B cell (primary cell): ENCODE data around the gene GADD45B. TPM values are rescaled to one million over a fixed set of nuclear protein-coding genes. Genes with fewer than 3 reads are reported as not detected.
A peak's percentile ranks its signal among the peaks of the same experiment; 100 is the strongest.

Experiments
- ATAC-seq: fragments of 200-7000 bp; cut with Tn5 transposase; one replicate; pipeline ENCODE4 v1.10.0; 2021; ENCODE audit warnings: low read depth, mild to moderate bottlenecking, moderate number of reproducible peaks, moderate library complexity
- CTCF ChIA-PET: fragments of 350-600 bp; sonication (Branson Sonifier 250); formaldehyde crosslinking; loops from one replicate; lab custom pipeline; 2021; ENCODE audit warnings: antibody characterized with exemption, inconsistent platforms; lab: Charles Lee
- POLR2A ChIA-PET: fragments of 350-600 bp; sonication (Branson Sonifier 250); formaldehyde crosslinking; loops from one replicate; lab custom pipeline; 2021; ENCODE audit warnings: antibody characterized with exemption; lab: Charles Lee
- DNase-seq: peaks from one replicate; pipeline ENCODE4 v3.0.0; 2013
- H2AFZ ChIP-seq: 2 replicates; pipeline ENCODE4 v1.6.1; 2012; ENCODE audit warnings: mild to moderate bottlenecking, low read depth, low read length; ENCODE audit not compliant: insufficient read depth, poor library complexity, severe bottlenecking
- H3K27ac ChIP-seq, 2 donors: 1 replicate in 1 of 2; 2 replicates in 1 of 2; pipeline ENCODE4 v1.5.1; 2012 to 2013; ENCODE audit warnings: low read length in 2 of 2, mild to moderate bottlenecking in 2 of 2, moderate library complexity in 1 of 2
- H3K27me3 ChIP-seq, 4 experiments: fragments of 200-600 bp in 1 of 4; sonication (generic) in 1 of 4; replicated peaks in 1 of 4; 1 replicate in 2 of 4; 2 replicates in 2 of 4; pipeline versions ENCODE4 v1.6.1 to v1.7.0; 2013 to 2016; ENCODE audit warnings: low read length in 3 of 4, mild to moderate bottlenecking in 2 of 4, mixed read lengths in 1 of 4, moderate library complexity in 1 of 4; ENCODE audit not compliant: insufficient read depth in 4 of 4, control insufficient read depth in 3 of 4; ENCODE audit errors: control extremely low read depth in 1 of 4
- H3K36me3 ChIP-seq, 2 experiments: replicated peaks in 1 of 2; 1 replicate in 1 of 2; 2 replicates in 1 of 2; pipeline versions ENCODE4 v1.6.1 to v1.7.1; 2013; ENCODE audit warnings: low read length in 1 of 2; ENCODE audit not compliant: insufficient read depth in 2 of 2, control insufficient read depth in 1 of 2; ENCODE audit errors: control extremely low read depth in 1 of 2, extremely low read depth in 1 of 2
- H3K4me1 ChIP-seq, 2 donors: fragments of 200-600 bp in 1 of 2; sonication (generic) in 1 of 2; 1 replicate in 1 of 2; 2 replicates in 1 of 2; pipeline versions ENCODE4 v1.5.1 to v1.6.1; 2013 to 2017; ENCODE audit warnings: low read length in 2 of 2; ENCODE audit not compliant: control insufficient read depth in 2 of 2, insufficient read depth in 2 of 2
- H3K4me2 ChIP-seq: replicated peaks from 2 replicates; pipeline ENCODE3; 2012; ENCODE audit warnings: mild to moderate bottlenecking, low read depth, low read length; ENCODE audit not compliant: poor library complexity, severe bottlenecking
- H3K4me3 ChIP-seq, 5 experiments: fragments of 200-600 bp in 1 of 5; sonication (generic) in 1 of 5; 1 replicate in 3 of 5; 2 replicates in 2 of 5; pipeline versions ENCODE4 v1.5.1 to v1.7.0; 2011 to 2016; ENCODE audit warnings: low read length in 4 of 5, mild to moderate bottlenecking in 4 of 5, low read depth in 2 of 5, control low read depth in 1 of 5, moderate library complexity in 1 of 5; ENCODE audit not compliant: insufficient read depth in 1 of 5; ENCODE audit errors: control extremely low read depth in 1 of 5, extremely low read depth in 1 of 5
- H3K79me2 ChIP-seq: fragments of 200-600 bp; sonication (generic); one replicate; pipeline ENCODE4 v1.6.0; 2016; ENCODE audit warnings: low read length; ENCODE audit not compliant: control insufficient read depth, insufficient read depth
- H3K9ac ChIP-seq: fragments of 200-600 bp; sonication (generic); 2 replicates; pipeline ENCODE4 v1.6.1; 2017; ENCODE audit warnings: mild to moderate bottlenecking, low read length, moderate library complexity
- H3K9me3 ChIP-seq, 3 donors: one replicate each; pipeline versions ENCODE4 v1.6.1 to v1.7.1; 2013; ENCODE audit warnings: low read length in 2 of 3; ENCODE audit not compliant: control insufficient read depth in 2 of 3, insufficient read depth in 1 of 3; ENCODE audit errors: control extremely low read depth in 1 of 3
- H4K20me1 ChIP-seq: 2 replicates; pipeline ENCODE4 v1.6.0; 2012; ENCODE audit warnings: mild to moderate bottlenecking, low read length; ENCODE audit not compliant: insufficient read depth, control insufficient read depth, poor library complexity, severe bottlenecking
- H3K27ac Mint-ChIP-seq: one replicate; pipeline ENCODE4 v1.8.0; 2021; ENCODE audit warnings: mixed read lengths
- H3K27me3 Mint-ChIP-seq: one replicate; pipeline ENCODE4 v1.8.0; 2021; ENCODE audit warnings: mixed read lengths
- H3K4me1 Mint-ChIP-seq: one replicate; pipeline ENCODE4 v1.8.0; 2021; ENCODE audit warnings: mixed read lengths
- H3K4me3 Mint-ChIP-seq: one replicate; pipeline ENCODE4 v1.8.0; 2021; ENCODE audit warnings: mixed read lengths
- H3K9me3 Mint-ChIP-seq: one replicate; pipeline ENCODE4 v1.8.0; 2022; ENCODE audit warnings: mixed read lengths; ENCODE audit not compliant: insufficient read depth
- EZH2 ChIP-seq: IDR thresholded peaks from 2 replicates; pipeline ENCODE4 v1.6.1; 2012; ENCODE audit warnings: borderline replicate concordance, low read depth, mild to moderate bottlenecking, moderate library complexity, low read length; ENCODE audit not compliant: insufficient read depth, poor library complexity, severe bottlenecking
- WGBS: methylation state at CpG from one replicate; pipeline ENCODE4 v1.1.5; 2013; ENCODE audit warnings: missing lambda C conversion rate; ENCODE audit not compliant: insufficient coverage; 5-methylcytosine and 5-hydroxymethylcytosine counted together
- intact Hi-C: fragments of 100-400 bp; cut with micrococcal nuclease; formaldehyde crosslinking; loops from one replicate; pipeline ENCODE4 v1.10.0; 2022
- polyA plus RNA-seq: library from polyadenylated mRNA; depleted of rRNA; stranded (reverse); fragments of >200 nt; gene quantifications from 2 replicates; pipeline ENCODE4 v1.2.3, GENCODE V29; 2012
- total RNA-seq, 2 donors: library from RNA; stranded (reverse); fragments of 120-200 nt in 1 of 2; gene quantifications; 1 replicate in 1 of 2; 2 replicates in 1 of 2; pipeline versions ENCODE4 v1.2.3 to v1.2.4, GENCODE V29; 2013 to 2022
- TF ChIP-seq, protein P1 (sequence below): fragments of 200-600 bp; IDR thresholded peaks from one replicate; pipeline ENCODE4 v1.8.0; 2022; ENCODE audit warnings: antibody characterized with exemption, mild to moderate bottlenecking

Gene GADD45B
- total and polyA plus RNA-seq, 2 donors (not counting 1 experiment from before 2014, with no cell fraction given): 166 to 215 TPM

DNA sequence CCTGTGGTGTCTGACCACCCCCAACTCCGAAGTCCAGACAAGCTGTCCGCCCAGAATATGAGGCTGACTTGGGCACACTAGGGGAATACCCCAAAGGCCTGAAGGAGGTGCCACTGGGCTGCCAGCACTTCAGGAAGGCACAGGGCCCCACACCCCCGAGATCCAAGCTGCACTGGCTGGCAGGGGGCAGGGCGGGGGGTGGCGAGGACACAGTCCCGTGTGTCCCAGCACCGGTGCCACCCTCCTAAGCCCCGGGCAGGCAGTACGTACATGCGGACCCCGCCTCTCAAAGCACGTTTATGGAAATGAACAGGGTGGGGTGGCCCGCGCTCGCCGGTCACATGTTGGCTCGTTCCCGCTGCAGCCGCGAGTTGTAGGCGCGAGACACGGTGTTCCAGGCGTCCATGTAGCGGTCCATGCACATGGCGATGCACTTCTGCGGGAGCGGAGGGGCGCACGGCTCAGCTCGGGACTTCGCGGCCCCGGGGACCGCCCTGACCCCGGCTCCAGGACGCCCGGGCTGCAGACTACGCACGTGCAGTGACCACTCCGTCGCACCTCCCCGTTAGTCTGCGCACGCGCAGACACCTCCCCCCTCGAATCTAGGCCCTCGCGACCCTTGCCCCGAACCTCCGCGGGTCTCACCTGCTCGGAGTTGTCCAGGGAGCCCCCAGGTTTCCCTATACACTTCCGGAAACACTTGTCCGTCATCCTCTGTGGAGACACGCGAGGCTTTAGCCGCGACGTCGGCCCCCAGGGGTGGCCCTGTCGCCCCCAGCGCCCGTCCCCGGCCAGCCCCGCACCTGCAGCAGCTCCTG, 49.1 kb upstream of the GADD45B start:
- Mint-ChIP-seq H3K4me3 (peak overlapping the region; percentile 96), H3K4me1 (peaks cover 13% of the 10 kb centered on the region), H3K27me3 (no peaks in the 10 kb centered on the region), H3K27ac (peak overlapping the region; percentile 98), H3K9me3 (no peaks in the 10 kb centered on the region)
- Histone ChIP-seq H3K79me2 (peaks cover 30% of the 10 kb centered on the region), H3K27me3 (no peaks in the 10 kb centered on the region), H3K9ac (peak overlapping the region; percentile 98), H3K27ac (peak overlapping the region; percentile 20 to 80), H4K20me1 (peaks cover 28% of the 10 kb centered on the region), H3K4me1 (peaks cover 15 to 21% of the 10 kb centered on the region in 2 donors), H3K9me3 (no peaks in the 10 kb centered on the region), H3K4me3 (peak overlapping the region; percentile 57 to 90 (median 74)), H2AFZ (peak overlapping the region; percentile 82), H3K36me3 (peaks cover 0 to 12% of the 10 kb centered on the region in 2 experiments), H3K4me2 (peak overlapping the region; percentile 97)
- WGBS: 5% methylated on average over 65 of the region's 66 CpGs
- TF ChIP-seq, protein P1, sequence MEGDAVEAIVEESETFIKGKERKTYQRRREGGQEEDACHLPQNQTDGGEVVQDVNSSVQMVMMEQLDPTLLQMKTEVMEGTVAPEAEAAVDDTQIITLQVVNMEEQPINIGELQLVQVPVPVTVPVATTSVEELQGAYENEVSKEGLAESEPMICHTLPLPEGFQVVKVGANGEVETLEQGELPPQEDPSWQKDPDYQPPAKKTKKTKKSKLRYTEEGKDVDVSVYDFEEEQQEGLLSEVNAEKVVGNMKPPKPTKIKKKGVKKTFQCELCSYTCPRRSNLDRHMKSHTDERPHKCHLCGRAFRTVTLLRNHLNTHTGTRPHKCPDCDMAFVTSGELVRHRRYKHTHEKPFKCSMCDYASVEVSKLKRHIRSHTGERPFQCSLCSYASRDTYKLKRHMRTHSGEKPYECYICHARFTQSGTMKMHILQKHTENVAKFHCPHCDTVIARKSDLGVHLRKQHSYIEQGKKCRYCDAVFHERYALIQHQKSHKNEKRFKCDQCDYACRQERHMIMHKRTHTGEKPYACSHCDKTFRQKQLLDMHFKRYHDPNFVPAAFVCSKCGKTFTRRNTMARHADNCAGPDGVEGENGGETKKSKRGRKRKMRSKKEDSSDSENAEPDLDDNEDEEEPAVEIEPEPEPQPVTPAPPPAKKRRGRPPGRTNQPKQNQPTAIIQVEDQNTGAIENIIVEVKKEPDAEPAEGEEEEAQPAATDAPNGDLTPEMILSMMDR: no peak
- TF ChIP-seq EZH2: no peak
- DNase-seq (no peak), ATAC-seq (peak; percentile 5)
- intact Hi-C loops: loop anchor here (1.0 to 5.0 kb wide), 5 partner anchors 30 to 615 kb away; partner anchors contain the start of genes AP3D1, ATP8B3, PLEKHJ1 and SF3A2
- ChIA-PET POLR2A (interaction anchor here (0.6 to 1.5 kb wide), 4 partner anchors 30 to 355 kb away, joined by 3 to 7 read pairs (median 4); partner anchors contain the start of gene LMNB2), CTCF (interaction anchor here (0.6 to 1.3 kb wide), 5 partner anchors 9 to 275 kb away, joined by 3 to 7 read pairs (median 3); partner anchors contain the start of genes AP3D1 and LMNB2)
